ENCODE data around the gene CD40.
A peak's percentile ranks its signal among the peaks of the same experiment; 100 is the strongest.

CD40 gene

DNA sequence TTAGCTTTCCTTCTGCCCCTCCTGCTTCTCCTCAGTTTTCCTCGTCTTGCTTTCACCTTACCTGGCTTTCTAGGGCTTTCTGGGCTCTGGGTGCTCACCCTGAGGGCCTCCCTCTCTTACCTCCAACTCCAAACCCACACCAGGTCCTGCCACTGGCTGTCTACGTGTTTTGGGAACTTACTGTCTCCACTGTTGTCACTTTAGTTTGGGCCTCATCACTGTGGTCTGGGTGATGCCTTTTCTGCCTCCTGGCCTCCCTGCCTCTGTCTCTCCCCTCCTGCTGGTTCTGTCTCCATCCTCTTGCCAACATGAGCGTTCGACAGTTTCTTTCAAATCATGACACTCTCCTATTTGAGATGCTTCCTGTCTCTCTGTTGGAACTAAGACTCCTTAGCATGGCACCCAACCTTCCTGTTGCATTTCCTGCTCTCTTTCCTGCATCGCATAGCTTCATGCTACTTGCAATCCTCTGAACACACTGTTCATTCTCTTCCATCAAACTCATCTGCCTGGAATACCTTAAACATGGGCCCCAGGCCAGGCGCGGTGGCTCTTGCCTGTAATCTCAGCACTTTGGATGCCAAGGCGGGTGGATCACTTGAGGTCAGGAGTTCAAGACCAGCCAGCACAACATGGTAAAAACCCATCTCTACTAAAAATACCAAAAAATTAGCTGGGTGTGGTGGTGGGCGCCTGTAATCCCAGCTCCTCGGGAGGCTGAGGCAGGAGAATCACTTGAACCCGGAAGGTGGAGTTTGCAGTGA lies 5.5 kb downstream of the CD40 start:
- no peak for DNase-seq

DNA sequence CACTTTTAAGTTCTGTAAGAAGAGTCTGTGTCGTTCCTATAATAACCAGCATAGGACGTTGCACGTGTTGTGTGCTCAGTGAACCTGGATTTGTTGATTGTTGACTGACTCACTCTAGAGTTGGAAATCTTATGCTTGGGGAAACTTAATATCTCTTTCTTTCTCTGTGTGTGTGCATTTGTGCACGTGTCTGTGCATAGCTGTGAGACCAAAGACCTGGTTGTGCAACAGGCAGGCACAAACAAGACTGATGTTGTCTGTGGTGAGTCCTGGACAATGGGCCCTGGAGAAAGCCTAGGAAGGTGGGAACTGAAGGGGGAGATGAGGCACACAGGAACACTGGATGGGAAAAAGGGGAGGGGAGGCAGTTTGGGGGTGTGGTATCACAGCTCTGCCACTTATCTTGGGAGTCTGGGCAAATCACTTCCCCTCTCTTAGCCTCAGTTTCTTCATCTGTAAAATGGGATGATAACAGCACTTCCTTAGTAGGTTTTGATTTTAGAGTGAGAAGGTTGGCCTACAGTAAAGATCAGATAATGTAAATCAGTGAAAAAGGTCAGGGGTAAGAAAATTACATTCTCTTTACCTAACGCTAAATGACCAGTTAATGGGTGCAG lies 8.4 kb downstream of the CD40 start:
- DNase-seq, result no peak

GRCh38 chr20:46127396-46128010 lies 9.4 kb downstream of the CD40 start:
- no peak for DNase-seq

GRCh38 chr20:46128310-46129151 lies 10.4 kb downstream of the CD40 start:
- no peak for DNase-seq

- DNase-seq, result no peak
These were observed 11.9 kb downstream of the CD40 start for GRCh38 chr20:46129955-46130481.

DNA sequence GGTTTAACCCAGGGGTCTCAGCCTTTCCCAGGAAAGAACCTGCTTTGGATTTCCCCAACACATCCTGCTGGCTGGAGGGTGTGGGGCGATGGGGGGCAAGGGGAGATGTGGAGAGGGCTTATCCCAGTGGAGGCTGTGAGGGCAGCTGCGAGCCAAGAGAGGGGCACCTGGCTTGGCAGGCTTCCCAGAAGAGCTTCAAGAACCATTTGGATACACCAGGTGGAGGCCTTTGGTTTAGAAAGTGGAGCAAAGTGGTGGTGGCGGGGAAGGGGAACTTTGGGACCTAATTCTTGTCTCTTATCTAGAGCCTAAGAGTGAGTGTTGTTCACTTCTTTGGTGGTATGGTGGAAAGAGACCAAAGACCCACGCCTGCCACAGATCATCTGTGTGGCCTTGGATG lies 12.4 kb downstream of the CD40 start:
- no peak for DNase-seq

DNA sequence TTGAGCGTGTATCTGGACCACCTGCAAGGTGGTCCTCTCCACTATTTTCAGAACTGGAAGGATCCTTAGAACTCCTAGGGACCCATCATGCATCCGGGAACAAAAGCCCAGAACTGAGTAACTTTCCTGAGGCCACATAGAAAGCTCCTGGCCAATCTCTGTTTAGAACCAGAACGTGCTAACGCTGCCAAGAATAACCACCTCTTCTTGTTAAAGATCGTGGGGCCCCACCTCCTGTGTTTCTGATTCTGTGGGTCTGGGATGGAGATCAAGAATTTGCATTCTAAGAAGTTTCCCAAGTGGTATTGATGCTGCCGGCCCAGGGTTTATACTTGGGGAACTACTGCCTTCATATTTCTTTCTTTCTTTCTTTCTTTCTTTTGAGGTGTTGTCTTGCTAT lies 13.3 kb downstream of the CD40 start:
- DNase-seq, result no peak

DNA sequence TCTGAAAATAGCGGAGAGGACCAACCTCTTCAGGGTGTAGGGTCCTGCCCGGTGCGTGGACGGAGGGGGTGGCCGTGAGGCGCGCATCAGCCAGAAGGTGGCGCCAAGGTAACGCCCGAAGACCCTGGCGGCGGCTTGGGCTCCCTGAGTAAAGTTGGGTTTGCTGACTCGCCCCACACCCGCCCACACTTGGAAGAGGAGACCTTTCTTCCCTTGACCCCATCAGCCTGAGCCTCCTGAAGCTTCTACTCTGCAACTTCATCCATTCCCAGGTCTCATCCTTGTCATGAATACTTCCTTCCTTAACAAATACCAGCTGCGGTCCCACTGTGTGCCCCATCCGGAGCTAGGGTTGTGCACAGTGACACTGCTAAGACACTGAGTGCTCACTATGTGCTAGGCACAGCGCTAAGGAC lies 14.6 kb downstream of the CD40 start:
- DNase-seq, result peak; percentile 58

DNA sequence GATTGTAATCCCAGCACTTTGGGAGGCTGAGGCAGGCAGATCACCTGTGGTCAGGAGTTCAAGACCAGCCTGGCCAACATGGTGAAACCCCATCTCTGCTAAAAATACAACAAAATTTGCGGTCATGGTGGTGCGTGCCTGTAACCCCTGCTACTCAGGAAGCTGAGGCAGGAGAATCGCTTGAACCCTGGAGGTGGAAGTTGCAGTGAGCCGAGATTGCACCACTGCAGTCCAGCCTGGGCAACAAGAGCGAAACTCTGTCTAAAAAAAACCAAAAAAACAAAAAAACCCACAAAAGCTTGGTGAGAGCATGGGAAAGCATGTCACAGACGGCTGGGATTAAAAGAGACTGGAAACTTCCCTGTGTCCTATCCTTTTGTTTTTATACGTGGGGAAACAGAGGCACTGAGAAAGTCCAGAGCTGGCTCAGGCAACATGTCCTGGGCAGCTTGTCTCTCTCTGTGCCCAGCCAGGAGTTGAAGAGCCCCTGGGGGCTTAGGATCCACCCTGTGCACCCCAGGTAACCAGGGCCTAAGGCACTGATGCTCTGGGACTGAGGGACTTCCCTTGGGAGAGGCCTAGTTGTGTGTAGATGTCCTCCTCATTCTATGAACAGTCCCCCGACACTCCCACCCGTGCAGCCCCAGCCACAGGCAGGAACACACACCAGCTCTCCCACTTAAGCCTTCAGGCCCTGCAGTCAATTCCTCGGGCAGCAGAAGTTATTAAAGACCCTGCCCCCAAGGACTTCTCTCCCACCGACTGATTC lies 16.0 kb downstream of the CD40 start:
- no peak for DNase-seq

- DNase-seq, result no peak
These were observed 16.6 kb downstream of the CD40 start for GRCh38 chr20:46134716-46135115.

DNA sequence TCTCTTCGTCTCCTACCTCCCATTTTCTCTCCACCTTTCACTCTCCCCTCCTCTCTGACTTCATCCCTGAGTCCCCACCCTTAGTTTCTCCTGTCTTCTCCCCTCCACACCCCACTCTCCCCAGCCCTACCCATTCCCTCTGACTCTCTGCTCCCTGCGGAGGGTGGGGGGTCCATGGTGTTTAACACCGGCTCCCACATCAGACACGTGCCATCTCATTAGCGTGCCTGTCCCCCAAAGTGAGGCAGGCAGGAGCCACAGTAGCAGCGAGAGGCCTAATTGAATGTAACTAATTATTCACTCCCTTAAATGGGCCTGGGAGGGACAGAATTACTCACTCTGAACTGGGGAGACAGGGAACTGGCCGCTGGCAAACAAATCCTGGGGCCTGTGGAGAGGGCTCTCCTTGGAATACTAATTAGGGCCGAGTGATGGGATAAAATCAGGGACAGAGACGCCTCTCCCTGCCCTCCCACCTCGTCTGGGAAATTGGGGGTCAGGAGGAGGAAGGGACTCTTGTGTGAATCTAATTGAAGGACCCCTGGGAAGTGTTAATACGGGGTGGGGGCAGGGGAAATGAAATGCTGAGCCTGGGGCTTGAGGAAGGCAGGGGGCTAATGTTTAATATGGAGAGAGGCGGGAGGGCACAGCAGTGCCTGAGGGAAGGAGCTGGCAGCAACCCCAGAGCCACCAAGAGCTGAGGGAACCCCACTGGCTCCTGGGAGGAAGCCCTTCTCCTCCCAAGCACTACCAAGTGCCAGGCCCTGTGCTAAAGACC lies 17.9 kb downstream of the CD40 start:
- DNase-seq, result no peak

DNA sequence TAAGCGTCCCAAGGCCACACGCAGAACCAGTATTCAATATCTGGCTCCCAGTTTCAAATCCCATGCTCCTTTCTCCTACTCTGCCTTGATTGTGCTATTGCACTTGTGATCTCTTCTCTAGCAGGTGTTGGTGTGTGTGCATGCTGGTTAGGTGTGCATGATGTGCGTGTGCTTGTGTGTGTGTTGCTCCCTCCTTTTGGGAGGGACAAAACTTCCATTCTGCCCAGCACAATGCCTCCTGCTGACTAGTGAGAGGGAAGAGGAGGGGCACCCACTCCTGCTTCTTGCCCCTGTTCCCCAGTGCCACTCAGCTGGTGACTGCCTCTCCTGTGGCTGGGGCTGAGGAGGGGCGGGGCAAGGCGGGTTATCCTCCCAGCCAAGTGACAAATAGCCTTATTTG lies 19.7 kb downstream of the CD40 start:
- DNase-seq, result no peak

DNA sequence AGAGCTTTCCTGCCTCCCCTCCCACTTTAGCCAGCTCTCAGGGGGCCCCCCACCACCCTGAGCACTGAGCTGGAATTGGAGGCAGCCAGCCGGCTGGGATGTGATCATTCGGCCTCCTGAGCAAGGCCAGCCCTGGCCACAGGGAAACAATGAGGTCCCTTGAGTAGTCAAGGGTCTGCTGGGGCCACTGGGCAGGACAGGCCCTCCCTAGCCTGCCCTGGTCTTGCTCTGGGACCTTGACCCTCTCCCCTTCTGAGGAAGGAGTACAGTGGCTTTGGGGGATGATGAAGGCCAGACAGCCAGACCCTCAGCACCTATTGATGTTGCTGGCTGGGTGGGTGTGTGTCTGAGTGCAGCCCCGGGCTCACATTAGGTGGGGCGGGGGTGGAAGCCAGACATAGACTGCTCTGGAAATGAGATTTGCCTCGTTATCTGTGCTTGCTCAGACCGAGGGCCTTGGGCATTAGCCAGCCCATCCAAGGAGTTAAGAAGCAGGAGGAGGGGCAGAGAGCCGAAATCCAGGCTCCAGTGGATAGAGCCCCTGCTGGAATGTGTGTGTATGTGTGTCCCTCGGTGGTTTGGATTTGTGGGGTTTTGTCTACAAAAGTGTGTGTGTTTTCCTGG lies 21.3 kb downstream of the CD40 start:
- no peak for DNase-seq

DNA sequence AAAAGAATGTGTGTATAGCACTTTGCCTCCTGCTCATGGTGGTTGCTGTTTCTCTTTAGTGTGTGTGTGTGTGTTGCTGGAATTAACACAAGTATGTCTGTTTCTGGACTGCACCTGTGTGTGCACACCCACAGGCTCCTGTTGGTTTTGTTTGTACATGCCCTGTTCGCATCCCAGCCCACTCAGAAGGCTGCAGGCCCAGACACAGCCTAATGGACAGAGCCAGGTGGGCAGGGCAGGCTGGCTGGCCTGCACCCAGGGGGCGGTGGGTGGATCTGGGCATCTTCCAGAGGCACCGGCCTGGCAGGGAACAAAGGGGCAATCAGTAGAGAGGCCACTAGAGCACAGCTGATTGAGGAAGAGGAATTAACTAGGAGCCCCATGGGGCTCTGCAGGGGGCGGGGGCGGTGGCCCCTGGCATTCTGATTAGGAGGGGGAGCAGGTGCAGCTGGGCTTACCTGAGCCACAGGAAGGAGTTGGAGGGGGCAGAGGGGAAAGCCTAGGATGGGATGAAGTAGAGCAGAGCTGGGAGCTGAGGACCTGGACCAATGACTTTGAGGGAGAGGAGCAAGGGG lies 21.9 kb downstream of the CD40 start:
- no peak for DNase-seq

- DNase-seq, result no peak
These were observed 24.0 kb downstream of the CD40 start for GRCh38 chr20:46142124-46142523.

DNA sequence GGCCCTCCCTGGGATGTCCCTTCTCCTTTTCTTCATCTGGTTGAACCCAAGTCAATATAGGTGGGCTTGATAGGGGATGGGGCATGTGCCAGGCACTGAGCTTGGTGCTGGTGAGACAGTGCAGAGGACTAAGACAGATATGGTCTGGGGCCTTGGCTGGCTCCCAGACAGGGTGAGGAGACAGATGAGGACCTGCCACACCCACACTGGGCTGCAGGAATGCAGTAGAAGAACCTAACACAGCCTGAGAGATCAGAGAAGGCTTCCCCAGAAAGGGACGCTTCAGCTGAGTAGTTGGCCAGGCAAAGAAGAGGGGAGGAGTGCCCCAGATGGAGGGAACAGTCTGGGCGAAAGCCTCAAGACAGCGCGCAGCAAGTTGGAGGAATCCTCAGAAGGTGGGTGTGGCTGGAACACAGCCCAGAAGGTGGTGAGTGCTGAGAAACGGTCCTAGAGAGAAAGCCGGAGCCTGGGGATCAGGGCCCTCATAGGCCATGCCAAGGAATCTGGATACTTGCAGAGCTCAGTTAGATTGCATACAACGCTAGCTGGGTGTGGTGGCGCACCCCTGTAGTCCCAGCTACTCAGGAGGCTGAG lies 26.4 kb downstream of the CD40 start:
- no peak for DNase-seq

- no peak for DNase-seq
These were observed 27.6 kb downstream of the CD40 start for GRCh38 chr20:46145713-46146112.

- no peak for DNase-seq
These were observed 30.4 kb downstream of the CD40 start for GRCh38 chr20:46148313-46149208.

- DNase-seq, result no peak
These were observed 32.8 kb downstream of the CD40 start for GRCh38 chr20:46150943-46151342.

All from stimulated activated CD4-positive, alpha-beta T cell treated with anti-CD3 and anti-CD28 coated beads, Interleukin-12 subunit alpha, Interleukin-12 subunit beta, amount 100 ng/mL, for 4 hours (primary cell).